HCT116 (cell line): ENCODE results near the gene DPYSL4. TPM values are rescaled to one million over a fixed set of nuclear protein-coding genes. Genes with fewer than 3 reads are reported as not detected.

Source experiments
- ATAC-seq: fragments of 200-7000 bp; cut with Tn5 transposase; 2 replicates; pipeline ENCODE4 v1.9.1; 2020; ENCODE audit warnings: mild to moderate bottlenecking, moderate library complexity
- BruUV-seq: library from RNA; stranded (reverse); fragments of 400-500 nt; replicated peaks from 2 replicates; lab custom pipeline; 2021; lab: Mats Ljungman, UMichigan
- CTCF ChIA-PET: fragments of 300-600 bp; sonication (Branson Sonifier 250); formaldehyde crosslinking; loops from one replicate; lab custom pipeline; 2021; ENCODE audit warnings: antibody characterized with exemption; lab: Charles Lee
- POLR2A ChIA-PET: fragments of 300-600, 350-600 bp; sonication (Branson Sonifier 250); formaldehyde crosslinking; loops from one replicate; lab custom pipeline; 2021; ENCODE audit warnings: antibody characterized with exemption; lab: Charles Lee
- RAD21 ChIA-PET, 2 experiments: fragments of 300-600 bp; sonication (Branson Sonifier 250); formaldehyde crosslinking; loops; one replicate each; lab custom pipeline; 2023; ENCODE audit warnings: low total read pairs in 2 of 2; ENCODE audit not compliant: uncharacterized antibody in 2 of 2, unreplicated experiment in 2 of 2, low non-redundant PET in 1 of 2; lab: Charles Lee
- DNase-seq: peaks from one replicate; pipeline ENCODE4 v3.0.0-alpha.2; 2010; ENCODE audit warnings: low read depth, low spot score
- H2AFZ ChIP-seq: fragments of 200-600 bp; shearing (Covaris generic), sonication (generic); 2 replicates; pipeline ENCODE4 v1.6.1; 2017; ENCODE audit warnings: low read depth, mixed run types, mixed read lengths, antibody characterized with exemption, low read length; ENCODE audit not compliant: poor library complexity, severe bottlenecking
- H3K27ac ChIP-seq: 2 replicates; pipeline ENCODE4 v1.5.1; 2012; ENCODE audit warnings: low read depth, low read length
- H3K27me3 ChIP-seq: fragments of 200-600 bp; sonication (generic); 2 replicates; pipeline ENCODE4 v1.6.1; 2016; ENCODE audit warnings: mixed run types, low read length, mixed read lengths; ENCODE audit not compliant: insufficient read depth
- H3K36me3 ChIP-seq, 2 experiments: fragments of 200-500 bp in 1 of 2; fragments of 200-600 bp in 1 of 2; sonication (Bioruptor generic) in 1 of 2; sonication (generic) in 1 of 2; 2 replicates each; pipeline versions ENCODE4 v1.5.1 to v1.6.1; 2014 to 2016; ENCODE audit warnings: low read length in 2 of 2, inconsistent platforms in 1 of 2, mixed read lengths in 1 of 2, mixed run types in 1 of 2; ENCODE audit not compliant: insufficient read depth in 2 of 2, control insufficient read depth in 1 of 2
- H3K4me1 ChIP-seq, 2 experiments: fragments of 200-600 bp in 1 of 2; sonication (generic) in 1 of 2; 2 replicates each; pipeline versions ENCODE4 v1.5.1 to v1.6.1; 2012 to 2017; ENCODE audit warnings: low read length in 2 of 2, inconsistent platforms in 1 of 2, mild to moderate bottlenecking in 1 of 2, mixed read lengths in 1 of 2, mixed run types in 1 of 2, moderate library complexity in 1 of 2; ENCODE audit not compliant: insufficient read depth in 2 of 2, control insufficient read depth in 1 of 2
- H3K4me2 ChIP-seq: fragments of 200-600 bp; sonication (generic); 2 replicates; pipeline ENCODE4 v1.6.1; 2017; ENCODE audit warnings: mixed run types, low read length, mixed read lengths
- H3K4me3 ChIP-seq, 2 experiments: fragments of 200-600 bp in 1 of 2; sonication (generic) in 1 of 2; replicated peaks in 1 of 2; 2 replicates each; pipeline ENCODE4 v1.5.1; 2011 to 2016; ENCODE audit warnings: low read length in 2 of 2, control low read depth in 1 of 2, low read depth in 1 of 2, mild to moderate bottlenecking in 1 of 2, mixed read lengths in 1 of 2, mixed run types in 1 of 2
- H3K79me2 ChIP-seq: fragments of 200-600 bp; sonication (generic); 2 replicates; pipeline ENCODE4 v1.6.1; 2017; ENCODE audit warnings: mild to moderate bottlenecking, mixed run types, low read length, moderate library complexity, mixed read lengths; ENCODE audit not compliant: insufficient read depth
- H3K9ac ChIP-seq: fragments of 200-600 bp; sonication (generic); 2 replicates; pipeline ENCODE4 v1.6.1; 2016; ENCODE audit warnings: low read length, mixed read lengths
- H3K9me2 ChIP-seq: fragments of 200-600 bp; sonication (generic), shearing (Covaris generic); 2 replicates; pipeline ENCODE4 v1.6.1; 2017; ENCODE audit warnings: mixed run types, mild to moderate bottlenecking, moderate library complexity; ENCODE audit not compliant: insufficient read depth
- H3K9me3 ChIP-seq, 2 experiments: fragments of 200-500 bp in 1 of 2; fragments of 200-600 bp in 1 of 2; sonication (Bioruptor generic) in 1 of 2; sonication (generic) in 1 of 2; 2 replicates each; pipeline ENCODE4 v1.6.1; 2014 to 2017; ENCODE audit warnings: low read length in 2 of 2, mixed read lengths in 2 of 2, inconsistent platforms in 1 of 2, low read depth in 1 of 2, mild to moderate bottlenecking in 1 of 2, mixed run types in 1 of 2, moderate library complexity in 1 of 2; ENCODE audit not compliant: control insufficient read depth in 1 of 2, insufficient read depth in 1 of 2
- H4K20me1 ChIP-seq: fragments of 200-600 bp; sonication (generic), shearing (Covaris generic); 2 replicates; pipeline ENCODE4 v1.6.1; 2017; ENCODE audit warnings: mixed run types, mild to moderate bottlenecking, moderate library complexity; ENCODE audit not compliant: insufficient read depth
- CBX3 ChIP-seq: IDR thresholded peaks from 2 replicates; pipeline ENCODE4 v1.6.1; 2012; ENCODE audit warnings: low read depth
- CEBPB ChIP-seq: IDR thresholded peaks from 2 replicates; pipeline ENCODE4 v1.6.1; 2012; ENCODE audit warnings: low read depth
- CTCF ChIP-seq, 3 experiments: fragments of 200-600 bp in 1 of 3; sonication (generic) in 1 of 3; IDR thresholded peaks in 2 of 3; conservative IDR thresholded peaks in 1 of 3; 2 replicates each; pipeline ENCODE4 v1.5.1; 2012 to 2017; ENCODE audit warnings: low read depth in 2 of 3, low read length in 2 of 3, antibody characterized with exemption in 1 of 3, borderline replicate concordance in 1 of 3, control low read depth in 1 of 3, mild to moderate bottlenecking in 1 of 3, mixed read lengths in 1 of 3, mixed run types in 1 of 3, moderate library complexity in 1 of 3; ENCODE audit not compliant: insufficient read depth in 1 of 3
- EZH2 ChIP-seq: fragments of 200-600 bp; sonication (generic); IDR thresholded peaks from 2 replicates; pipeline ENCODE4 v1.6.1; 2017; ENCODE audit warnings: antibody characterized with exemption, mixed run types
- FOSL1 ChIP-seq: IDR thresholded peaks from 2 replicates; pipeline ENCODE4 v1.6.1; 2012; ENCODE audit warnings: low read depth
- JUND ChIP-seq: IDR thresholded peaks from 2 replicates; pipeline ENCODE4 v1.6.1; 2012
- POLR2A ChIP-seq: IDR thresholded peaks from 2 replicates; pipeline ENCODE4 v1.7.0; 2011; ENCODE audit warnings: borderline replicate concordance; ENCODE audit not compliant: insufficient read depth, insufficient read length; ENCODE audit errors: extremely low read depth
- POLR2AphosphoS5 ChIP-seq: IDR thresholded peaks from 2 replicates; pipeline ENCODE4 v1.6.1; 2011; ENCODE audit warnings: mild to moderate bottlenecking, low read depth, low read length, moderate library complexity
- RAD21 ChIP-seq: IDR thresholded peaks from 2 replicates; pipeline ENCODE4 v1.6.1; 2012; ENCODE audit warnings: low read depth, mild to moderate bottlenecking
- SIN3A ChIP-seq: IDR thresholded peaks from 2 replicates; pipeline ENCODE4 v1.6.1; 2012; ENCODE audit warnings: low read depth
- SP1 ChIP-seq: IDR thresholded peaks from 2 replicates; pipeline ENCODE4 v1.6.1; 2012; ENCODE audit warnings: low read depth
- SRF ChIP-seq: IDR thresholded peaks from 2 replicates; pipeline ENCODE4 v1.6.1; 2012; ENCODE audit warnings: low read depth
- TCF7L2 ChIP-seq: IDR thresholded peaks from 2 replicates; pipeline ENCODE4 v1.7.0; 2011; ENCODE audit warnings: borderline replicate concordance, inconsistent platforms; ENCODE audit not compliant: insufficient read depth, insufficient read length; ENCODE audit errors: extremely low read depth
- YY1 ChIP-seq: IDR thresholded peaks from 2 replicates; pipeline ENCODE4 v1.6.1; 2011; ENCODE audit warnings: low read length, low read depth, moderate library complexity, mild to moderate bottlenecking; ENCODE audit not compliant: insufficient replicate concordance; ENCODE audit errors: extremely low read depth
- ZNF274 ChIP-seq: fragments of 200-500 bp; sonication (Bioruptor generic); IDR thresholded peaks from 2 replicates; pipeline ENCODE4 v1.6.1; 2014; ENCODE audit warnings: mild to moderate bottlenecking, low read depth, low read length, inconsistent platforms
- intact Hi-C: fragments of 100-400 bp; cut with micrococcal nuclease; formaldehyde crosslinking; loops from 2 replicates; pipeline ENCODE4 v1.10.0; 2022
- total RNA-seq: library from RNA; stranded (reverse); gene quantifications from one replicate; pipeline ENCODE4 v1.2.1, GENCODE V29; 2021; ENCODE audit not compliant: unreplicated experiment
- TF ChIP-seq, protein P1 (sequence below): IDR thresholded peaks from 2 replicates; pipeline ENCODE4 v1.6.1; 2012; ENCODE audit warnings: low read depth
- TF ChIP-seq, protein P2 (sequence below): IDR thresholded peaks from 2 replicates; pipeline ENCODE4 v1.6.1; 2011; ENCODE audit warnings: mild to moderate bottlenecking, low read length, moderate library complexity; ENCODE audit not compliant: insufficient replicate concordance; ENCODE audit errors: extremely low read depth
- TF ChIP-seq, protein P3 (sequence below): IDR thresholded peaks from 2 replicates; pipeline ENCODE4 v1.6.1; 2012

The DPYSL4 gene
- total RNA-seq, 1 experiment from 2014 or later = 5.4 TPM

GRCh38 chr10:132170561-132171361 is 16.0 kb upstream of the DPYSL4 start:
- Histone ChIP-seq H4K20me1 (no peaks in the 10 kb centered on the region), H3K4me1 (peaks cover 0 to 1% of the 10 kb centered on the region in 2 experiments; a peak in 1 of 4 replicates), H3K4me2 (no peak overlapping the region), H3K27me3 (no peaks in the 10 kb centered on the region), H3K27ac (no peak overlapping the region), H3K9me3 (no peaks in the 10 kb centered on the region), H3K79me2 (no peaks in the 10 kb centered on the region), H3K9me2 (no peaks in the 10 kb centered on the region), H2AFZ (no peak overlapping the region), H3K36me3 (no peaks in the 10 kb centered on the region), H3K4me3 (no peak overlapping the region), H3K9ac (no peak overlapping the region)
- ChIA-PET CTCF (no interaction called here), POLR2A (no interaction called here), RAD21 (no interaction called here)
- BruUV-seq = no TSS peak
- TF ChIP-seq, protein P1, sequence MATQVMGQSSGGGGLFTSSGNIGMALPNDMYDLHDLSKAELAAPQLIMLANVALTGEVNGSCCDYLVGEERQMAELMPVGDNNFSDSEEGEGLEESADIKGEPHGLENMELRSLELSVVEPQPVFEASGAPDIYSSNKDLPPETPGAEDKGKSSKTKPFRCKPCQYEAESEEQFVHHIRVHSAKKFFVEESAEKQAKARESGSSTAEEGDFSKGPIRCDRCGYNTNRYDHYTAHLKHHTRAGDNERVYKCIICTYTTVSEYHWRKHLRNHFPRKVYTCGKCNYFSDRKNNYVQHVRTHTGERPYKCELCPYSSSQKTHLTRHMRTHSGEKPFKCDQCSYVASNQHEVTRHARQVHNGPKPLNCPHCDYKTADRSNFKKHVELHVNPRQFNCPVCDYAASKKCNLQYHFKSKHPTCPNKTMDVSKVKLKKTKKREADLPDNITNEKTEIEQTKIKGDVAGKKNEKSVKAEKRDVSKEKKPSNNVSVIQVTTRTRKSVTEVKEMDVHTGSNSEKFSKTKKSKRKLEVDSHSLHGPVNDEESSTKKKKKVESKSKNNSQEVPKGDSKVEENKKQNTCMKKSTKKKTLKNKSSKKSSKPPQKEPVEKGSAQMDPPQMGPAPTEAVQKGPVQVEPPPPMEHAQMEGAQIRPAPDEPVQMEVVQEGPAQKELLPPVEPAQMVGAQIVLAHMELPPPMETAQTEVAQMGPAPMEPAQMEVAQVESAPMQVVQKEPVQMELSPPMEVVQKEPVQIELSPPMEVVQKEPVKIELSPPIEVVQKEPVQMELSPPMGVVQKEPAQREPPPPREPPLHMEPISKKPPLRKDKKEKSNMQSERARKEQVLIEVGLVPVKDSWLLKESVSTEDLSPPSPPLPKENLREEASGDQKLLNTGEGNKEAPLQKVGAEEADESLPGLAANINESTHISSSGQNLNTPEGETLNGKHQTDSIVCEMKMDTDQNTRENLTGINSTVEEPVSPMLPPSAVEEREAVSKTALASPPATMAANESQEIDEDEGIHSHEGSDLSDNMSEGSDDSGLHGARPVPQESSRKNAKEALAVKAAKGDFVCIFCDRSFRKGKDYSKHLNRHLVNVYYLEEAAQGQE = no peak
- no peak for TF ChIP-seq CBX3
- no peak for TF ChIP-seq ZNF274
- TF ChIP-seq SP1 = no peak
- TF ChIP-seq FOSL1 = no peak
- no peak for TF ChIP-seq POLR2AphosphoS5
- TF ChIP-seq EZH2 = no peak
- TF ChIP-seq, protein P2, sequence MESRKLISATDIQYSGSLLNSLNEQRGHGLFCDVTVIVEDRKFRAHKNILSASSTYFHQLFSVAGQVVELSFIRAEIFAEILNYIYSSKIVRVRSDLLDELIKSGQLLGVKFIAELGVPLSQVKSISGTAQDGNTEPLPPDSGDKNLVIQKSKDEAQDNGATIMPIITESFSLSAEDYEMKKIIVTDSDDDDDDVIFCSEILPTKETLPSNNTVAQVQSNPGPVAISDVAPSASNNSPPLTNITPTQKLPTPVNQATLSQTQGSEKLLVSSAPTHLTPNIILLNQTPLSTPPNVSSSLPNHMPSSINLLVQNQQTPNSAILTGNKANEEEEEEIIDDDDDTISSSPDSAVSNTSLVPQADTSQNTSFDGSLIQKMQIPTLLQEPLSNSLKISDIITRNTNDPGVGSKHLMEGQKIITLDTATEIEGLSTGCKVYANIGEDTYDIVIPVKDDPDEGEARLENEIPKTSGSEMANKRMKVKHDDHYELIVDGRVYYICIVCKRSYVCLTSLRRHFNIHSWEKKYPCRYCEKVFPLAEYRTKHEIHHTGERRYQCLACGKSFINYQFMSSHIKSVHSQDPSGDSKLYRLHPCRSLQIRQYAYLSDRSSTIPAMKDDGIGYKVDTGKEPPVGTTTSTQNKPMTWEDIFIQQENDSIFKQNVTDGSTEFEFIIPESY = no peak
- no peak for TF ChIP-seq CEBPB
- no peak for TF ChIP-seq YY1
- no peak for TF ChIP-seq SIN3A
- no peak for TF ChIP-seq JUND
- TF ChIP-seq, protein P3, sequence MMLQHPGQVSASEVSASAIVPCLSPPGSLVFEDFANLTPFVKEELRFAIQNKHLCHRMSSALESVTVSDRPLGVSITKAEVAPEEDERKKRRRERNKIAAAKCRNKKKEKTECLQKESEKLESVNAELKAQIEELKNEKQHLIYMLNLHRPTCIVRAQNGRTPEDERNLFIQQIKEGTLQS = no peak
- TF ChIP-seq RAD21 = no peak
- TF ChIP-seq POLR2A = no peak
- TF ChIP-seq CTCF (IDR thresholded peaks at IDR 0.05 in 2 of 3, conservative IDR thresholded peaks at IDR 0.05 in 1 of 3; ENCODE audit: borderline replicate concordance in 1 of 3, insufficient read depth in 1 of 3, low read depth in 2 of 3, low read length in 2 of 3) = no peak
- no peak for TF ChIP-seq TCF7L2
- TF ChIP-seq SRF = no peak
- intact Hi-C loops = no loop called here
- ATAC-seq (no peak), DNase-seq (no peak)
